HG02623 (cell line): Measurements from ENCODE around the gene SLC38A6.
A peak's percentile ranks its signal among the peaks of the same experiment; 100 is the strongest.

ENCODE experiments used
- ATAC-seq: cut with Tn5 transposase; IDR thresholded peaks from one replicate; pipeline ENCODE4 v1.9.1; 2021; ENCODE audit warnings: moderate library complexity; ENCODE audit not compliant: unreplicated experiment

The SLC38A6 gene

DNA sequence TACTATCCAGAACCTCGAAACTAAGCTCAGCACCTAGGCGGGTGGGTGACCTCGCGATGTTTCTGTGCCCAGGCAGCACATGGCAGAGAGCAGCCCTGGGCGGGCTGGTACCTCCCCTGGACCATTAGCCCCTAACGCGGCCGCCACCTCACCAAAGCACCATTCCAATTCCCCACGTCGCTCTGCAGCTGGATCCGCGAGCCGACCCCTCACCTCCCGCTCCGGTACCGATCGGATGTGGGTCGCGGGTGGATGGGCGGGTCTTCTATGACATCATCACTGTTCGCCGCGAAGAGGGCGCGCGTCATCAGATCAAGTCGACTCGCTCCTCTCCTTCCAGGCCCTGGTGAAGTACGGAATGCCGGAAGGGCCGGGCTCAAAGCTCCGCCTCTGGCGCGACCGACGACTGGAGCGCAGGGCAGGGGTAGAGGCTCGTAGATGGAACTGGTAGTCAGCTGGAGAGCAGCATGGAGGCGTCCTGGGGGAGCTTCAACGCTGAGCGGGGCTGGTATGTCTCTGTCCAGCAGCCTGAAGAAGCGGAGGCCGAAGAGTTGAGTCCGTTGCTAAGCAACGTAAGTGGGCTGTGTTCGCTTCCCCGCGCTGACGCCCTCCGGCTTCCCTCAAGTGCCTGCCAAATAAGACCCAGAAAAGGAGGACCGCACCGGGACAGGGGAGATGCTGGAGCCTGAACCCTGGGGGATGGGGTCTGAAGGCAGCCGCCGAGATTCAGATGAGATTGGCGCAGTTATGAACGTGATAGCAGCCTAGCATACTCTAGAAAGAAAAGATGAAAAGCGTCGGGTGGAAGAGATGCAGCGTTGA, at the start of gene SLC38A6, which contains the start of gene TRMT5:
Gene SLC38A6, plus strand, starts transcription at position 435 of the 822 bp plus-strand sequence. Its CDS starts 33 bp downstream, at position 468.
Gene TRMT5, minus strand, starts transcription at position 269 of the 822 bp plus-strand sequence. Its CDS starts 106 bp downstream, at position 163.
- ATAC-seq = peak; percentile 88

- ATAC-seq = no peak
Observed at GRCh38 chr14:60933920-60934655, 47.0 kb upstream of the SLC38A6 start.

DNA sequence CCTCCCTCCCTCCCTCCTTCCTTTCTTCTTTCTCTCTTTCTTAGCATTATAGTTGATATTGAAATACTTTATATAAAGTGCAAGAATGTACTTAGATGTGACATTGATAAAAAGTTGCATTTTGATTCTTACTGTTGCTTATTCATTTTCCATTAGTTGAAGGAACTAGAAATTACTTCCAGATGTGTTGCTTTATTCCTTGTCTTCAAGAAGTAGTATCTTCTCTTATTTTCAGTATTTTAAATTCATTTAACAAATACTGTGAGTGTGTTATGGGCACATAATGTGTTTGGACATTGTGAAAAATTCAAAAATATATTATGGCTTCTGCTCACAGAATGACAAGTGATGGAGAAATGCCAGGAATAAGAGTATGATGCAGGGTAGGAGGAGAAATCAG, 45.7 kb upstream of the SLC38A6 start:
- ATAC-seq = no peak

- no peak for ATAC-seq
Observed at GRCh38 chr14:60943637-60944032, 37.4 kb upstream of the SLC38A6 start.

- no peak for ATAC-seq
Observed at GRCh38 chr14:60944204-60944603, 36.8 kb upstream of the SLC38A6 start.

DNA sequence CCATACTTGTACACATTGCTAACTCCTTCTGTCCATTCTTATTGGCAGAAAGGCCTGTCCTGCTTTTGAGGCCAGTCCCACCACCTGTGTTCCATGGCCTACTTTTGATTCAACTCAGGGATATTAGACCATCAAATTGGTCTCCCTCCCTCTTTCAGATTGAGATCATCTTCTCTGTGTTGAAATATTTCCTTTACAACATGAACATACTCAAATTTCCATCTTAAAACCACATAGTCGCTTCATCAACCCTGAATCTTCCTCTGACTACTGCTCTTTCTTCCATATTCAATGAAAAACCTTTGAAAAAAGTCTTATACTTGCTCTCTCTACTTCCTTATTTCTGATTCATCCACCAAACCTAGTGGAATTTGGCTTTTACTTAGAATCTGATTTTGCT, 35.1 kb upstream of the SLC38A6 start:
- no peak for ATAC-seq

DNA sequence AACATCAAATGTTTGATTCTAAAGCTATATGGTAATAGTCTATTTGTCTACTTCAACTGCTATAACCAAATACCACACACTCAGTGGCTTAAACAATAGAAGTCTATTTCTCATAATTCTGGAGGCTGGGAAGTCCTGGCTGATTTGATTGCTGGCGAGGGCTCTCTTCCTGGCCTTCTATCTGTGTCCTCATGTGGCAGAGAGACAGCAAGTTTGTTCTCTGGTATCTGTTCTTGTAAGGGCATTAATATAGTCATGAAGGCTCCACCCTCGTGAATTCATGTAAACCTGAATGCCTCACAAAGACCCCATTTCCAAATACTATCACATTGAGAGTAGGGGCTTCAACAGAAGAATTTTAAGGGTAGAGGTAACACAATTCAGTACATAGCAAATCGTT, 34.3 kb upstream of the SLC38A6 start:
- no peak for ATAC-seq

- ATAC-seq = no peak
Observed at GRCh38 chr14:60951776-60952435, 29.1 kb upstream of the SLC38A6 start.

- no peak for ATAC-seq
Observed at GRCh38 chr14:60956202-60956601, 24.8 kb upstream of the SLC38A6 start.

DNA sequence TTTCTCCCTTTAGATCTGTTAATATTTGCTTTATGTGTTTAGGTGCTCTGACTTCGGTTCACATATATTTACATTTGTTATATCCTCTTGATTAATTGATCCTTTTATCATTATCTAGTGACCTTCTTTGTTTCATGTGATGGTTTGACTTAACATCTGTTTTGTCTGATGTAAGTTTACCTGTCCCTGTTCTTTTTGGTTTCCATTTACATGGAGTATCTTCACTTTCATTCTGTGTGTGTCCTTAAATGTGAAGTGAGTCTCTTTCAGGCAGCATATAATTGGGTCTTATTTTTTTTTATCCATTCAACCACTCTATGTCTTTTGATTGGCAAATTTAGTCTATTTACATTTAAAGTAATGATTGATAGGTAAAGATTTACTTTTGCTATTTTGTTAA, 24.4 kb upstream of the SLC38A6 start:
- no peak for ATAC-seq

- ATAC-seq = no peak
Observed at GRCh38 chr14:60958146-60958545, 22.9 kb upstream of the SLC38A6 start.

GRCh38 chr14:60963761-60964160, 17.3 kb upstream of the SLC38A6 start:
- no peak for ATAC-seq

GRCh38 chr14:60964904-60965303, 16.1 kb upstream of the SLC38A6 start:
- no peak for ATAC-seq

DNA sequence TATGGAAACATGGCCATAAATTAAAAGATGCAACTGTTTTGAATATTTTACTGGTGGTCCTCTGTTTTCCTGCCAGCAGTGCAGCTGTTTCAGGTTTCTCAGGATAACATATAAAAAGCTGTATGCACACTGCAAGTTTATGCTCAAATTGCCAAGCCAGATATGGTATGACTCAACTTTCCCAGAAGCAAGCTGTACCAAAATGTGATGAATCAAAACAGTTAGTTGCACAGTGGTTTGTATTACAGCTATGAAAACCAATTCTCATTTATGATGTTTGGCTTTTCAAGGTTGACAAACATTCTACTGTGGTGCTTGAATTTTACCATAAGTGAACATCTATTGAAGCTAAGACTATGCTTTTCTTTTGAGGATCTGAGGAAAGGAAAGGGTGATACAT, 15.6 kb upstream of the SLC38A6 start:
- ATAC-seq = no peak

DNA sequence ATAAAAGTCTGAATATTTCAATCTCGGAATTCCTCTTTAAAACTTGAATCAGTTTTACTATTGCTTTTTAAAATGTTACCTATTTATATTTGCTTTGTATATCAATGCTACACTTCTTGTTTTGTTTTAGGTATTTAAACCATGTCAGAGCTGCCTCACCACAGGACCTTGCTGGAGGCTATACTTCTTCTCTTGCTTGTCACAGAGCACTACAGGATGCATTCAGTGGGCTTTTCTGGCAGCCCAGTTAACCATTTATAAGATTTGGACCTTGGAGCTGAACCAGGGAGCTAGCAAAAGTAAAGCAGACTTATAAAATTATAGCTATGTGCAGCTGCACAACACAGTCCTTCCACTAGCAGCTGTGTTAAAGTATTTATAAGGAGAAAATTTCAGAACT, 12.9 kb upstream of the SLC38A6 start:
- ATAC-seq = no peak

- no peak for ATAC-seq
Observed at GRCh38 chr14:60968671-60969070, 12.4 kb upstream of the SLC38A6 start.

GRCh38 chr14:60970146-60970545, 10.9 kb upstream of the SLC38A6 start:
- ATAC-seq = no peak

DNA sequence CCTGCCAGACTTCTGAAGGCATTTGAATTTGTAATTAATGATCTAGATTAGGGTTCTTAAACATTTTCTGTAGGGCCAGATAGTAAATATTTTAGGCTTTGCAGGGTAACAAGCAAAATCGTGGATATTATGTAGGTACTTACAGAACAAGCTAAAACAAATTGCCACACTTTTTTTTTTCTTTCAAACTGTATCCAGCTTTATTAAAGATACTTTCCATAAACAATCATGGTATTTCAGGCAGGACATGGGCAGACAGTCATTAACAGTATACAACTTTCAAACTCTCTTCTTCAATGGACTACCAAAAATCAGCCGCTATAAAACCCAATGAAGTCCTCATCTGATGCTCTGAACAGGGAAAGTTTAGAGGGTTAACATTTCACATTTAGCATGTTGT, 9.8 kb upstream of the SLC38A6 start:
- ATAC-seq = no peak

GRCh38 chr14:60972295-60972694, 8.8 kb upstream of the SLC38A6 start:
- ATAC-seq = no peak

GRCh38 chr14:60973070-60973469, 8.0 kb upstream of the SLC38A6 start:
- ATAC-seq = no peak

DNA sequence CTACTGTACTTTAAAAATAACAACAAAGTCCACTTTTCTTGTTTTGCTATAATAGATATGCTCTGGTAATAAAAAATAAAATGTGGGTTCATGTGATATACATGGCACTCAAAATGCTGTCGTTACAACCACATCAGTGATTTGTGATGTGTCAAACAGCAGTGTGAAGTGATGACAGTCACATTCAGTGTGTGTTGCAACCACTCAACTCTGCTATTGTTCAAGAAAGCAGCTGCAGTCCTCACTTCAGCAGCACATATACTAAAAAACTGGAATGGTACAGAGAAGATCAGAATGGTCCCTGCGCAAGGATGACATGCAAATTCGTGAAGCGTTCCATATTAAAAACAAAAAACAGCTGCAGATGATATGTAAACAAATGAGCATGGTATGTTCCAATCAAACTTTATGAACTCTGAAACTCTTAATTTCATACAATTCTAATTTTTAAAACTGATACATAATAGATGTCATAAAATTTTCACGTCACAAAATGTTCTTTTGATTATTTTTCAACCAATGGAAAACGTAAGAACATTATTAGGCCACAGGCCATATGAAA, 6.9 kb upstream of the SLC38A6 start:
- no peak for ATAC-seq
